GM21360 (cell line): ENCODE results near the gene ZIC2.
"Not testable (repeated sequence)": the region's sequence is repeated elsewhere in the genome, so short reads cannot be mapped to it uniquely, and the experiment has no call there.

Source experiments
- ATAC-seq: cut with Tn5 transposase; IDR thresholded peaks from one replicate; pipeline ENCODE4 v1.9.1; 2021; ENCODE audit warnings: mild to moderate bottlenecking, moderate library complexity; ENCODE audit not compliant: unreplicated experiment

The ZIC2 gene

GRCh38 chr13:99981735-99982035 is at the start of gene ZIC2:
Gene ZIC2 (plus strand): TSS chr13:99981784. CDS start chr13:99982065, 281 bp downstream.
- no peak for ATAC-seq

DNA sequence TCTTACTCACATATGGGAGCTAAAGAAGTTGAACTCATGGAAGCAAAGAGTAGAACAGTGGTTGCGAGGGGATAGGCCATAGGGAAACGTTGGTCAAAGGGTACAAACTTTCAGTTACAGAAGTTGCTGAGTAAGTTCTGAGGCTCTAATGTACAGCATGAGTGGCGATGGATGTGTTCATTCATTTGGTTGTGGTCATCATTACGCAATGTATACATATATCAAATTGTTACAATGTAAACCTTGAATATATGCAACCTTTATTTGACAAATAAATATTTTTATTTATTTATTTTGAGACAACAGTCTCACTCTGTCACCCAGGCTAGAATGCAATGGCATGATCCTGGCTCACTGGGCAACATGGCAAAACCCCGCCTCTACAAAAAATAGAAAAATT is 48.7 kb upstream of the ZIC2 start:
- ATAC-seq: no peak

GRCh38 chr13:99935772-99936171 is 45.8 kb upstream of the ZIC2 start:
- ATAC-seq: no peak

- ATAC-seq: no peak
Observed at GRCh38 chr13:99938635-99939034, 42.9 kb upstream of the ZIC2 start.

DNA sequence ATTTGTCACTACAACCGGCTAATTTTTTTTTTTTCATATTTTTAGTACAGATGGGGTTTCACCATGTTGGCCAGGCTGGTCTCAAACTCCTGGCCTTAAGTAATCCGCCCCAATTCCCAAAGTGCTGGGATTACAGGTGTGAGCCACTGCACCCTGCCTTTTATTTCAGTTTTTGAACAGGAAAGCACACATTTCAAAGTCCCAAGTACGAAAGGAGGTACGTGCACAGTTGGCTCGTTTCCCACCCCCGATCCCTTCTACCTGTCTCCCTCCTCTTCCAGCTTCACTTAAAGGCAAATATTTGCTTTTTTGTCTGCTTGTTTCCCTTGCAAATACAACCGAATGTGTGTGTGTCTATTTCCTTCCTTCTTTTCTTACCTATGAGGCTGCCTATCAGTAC is 40.5 kb upstream of the ZIC2 start:
- no peak for ATAC-seq

GRCh38 chr13:99941911-99942310 is 39.7 kb upstream of the ZIC2 start:
- ATAC-seq: no peak

DNA sequence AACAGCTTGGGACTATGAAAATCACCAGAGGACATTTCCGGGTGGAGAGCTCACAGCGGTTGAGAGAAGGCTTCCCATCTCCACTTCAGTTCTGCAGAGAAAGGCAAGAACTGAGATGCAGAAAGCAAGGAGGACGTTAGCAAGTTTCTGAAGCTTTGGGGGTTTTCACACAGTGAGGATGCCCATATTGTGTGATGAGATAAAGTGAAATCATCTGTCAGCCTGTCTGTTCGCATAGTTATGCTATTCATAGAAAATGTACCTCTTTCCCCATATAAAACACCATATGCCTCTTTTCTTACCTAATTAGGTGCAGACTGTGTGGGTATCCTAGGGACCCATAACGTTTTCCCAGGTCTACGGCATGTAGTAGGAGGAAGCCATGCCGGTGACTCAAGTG is 37.5 kb upstream of the ZIC2 start:
- ATAC-seq: no peak

DNA sequence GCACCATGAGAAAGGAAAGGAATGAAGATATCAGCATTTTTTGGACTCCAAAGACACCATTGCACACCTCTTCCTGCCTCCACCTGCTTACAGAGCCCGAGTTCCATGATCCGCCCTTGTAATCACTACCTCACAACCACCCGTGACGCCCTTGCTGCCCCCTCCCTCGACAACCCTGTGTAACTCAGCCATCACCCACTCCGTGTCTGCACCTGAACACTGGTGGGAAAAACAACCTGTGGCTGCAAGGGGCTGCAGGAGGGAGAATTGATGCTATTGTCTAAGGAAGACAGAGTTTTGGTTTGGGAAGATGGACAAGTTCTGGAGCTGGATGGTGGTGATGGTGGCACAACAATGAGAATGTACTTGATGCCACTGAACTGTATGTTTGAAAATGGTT is 37.0 kb upstream of the ZIC2 start:
- no peak for ATAC-seq

DNA sequence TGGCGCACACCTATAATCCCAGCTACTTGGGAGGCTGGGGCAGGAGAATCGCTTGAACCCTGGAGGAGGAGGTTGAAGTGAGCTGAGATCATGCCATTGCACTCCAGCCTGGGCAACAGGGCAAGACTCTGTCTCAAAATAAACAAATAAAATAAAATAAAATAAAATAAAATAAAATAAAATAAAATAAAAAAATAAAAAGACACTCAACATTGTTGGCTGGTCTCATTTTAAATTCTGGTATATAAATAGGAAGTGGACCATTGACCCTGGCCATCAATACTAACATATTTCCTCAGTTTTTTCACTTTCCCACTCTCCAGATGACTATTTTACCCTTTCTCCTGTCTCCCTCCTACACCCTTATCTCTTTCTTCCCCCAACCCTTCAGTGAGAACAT is 36.1 kb upstream of the ZIC2 start:
- ATAC-seq: not testable (repeated sequence)

- no peak for ATAC-seq
Observed at GRCh38 chr13:99947666-99948065, 33.9 kb upstream of the ZIC2 start.

DNA sequence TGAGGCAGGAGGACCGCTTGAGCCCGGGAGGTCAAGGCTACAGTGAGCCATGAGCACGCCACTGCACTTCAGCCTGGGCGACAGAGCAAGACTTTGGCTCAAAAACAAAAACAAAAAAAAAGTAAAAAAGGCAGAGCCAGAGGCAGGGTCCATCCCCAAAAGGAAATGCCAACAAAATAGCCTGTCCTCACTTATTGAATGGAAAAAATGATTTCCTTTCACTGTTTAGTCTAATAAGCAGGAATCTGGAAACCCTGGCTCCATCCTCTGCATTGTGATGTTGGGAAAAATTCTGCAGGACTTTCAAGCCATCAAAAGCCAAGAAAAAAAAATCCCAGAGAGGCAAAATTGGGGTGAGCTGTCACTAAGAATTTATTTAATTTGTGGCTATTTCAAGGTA is 33.2 kb upstream of the ZIC2 start:
- ATAC-seq: no peak

DNA sequence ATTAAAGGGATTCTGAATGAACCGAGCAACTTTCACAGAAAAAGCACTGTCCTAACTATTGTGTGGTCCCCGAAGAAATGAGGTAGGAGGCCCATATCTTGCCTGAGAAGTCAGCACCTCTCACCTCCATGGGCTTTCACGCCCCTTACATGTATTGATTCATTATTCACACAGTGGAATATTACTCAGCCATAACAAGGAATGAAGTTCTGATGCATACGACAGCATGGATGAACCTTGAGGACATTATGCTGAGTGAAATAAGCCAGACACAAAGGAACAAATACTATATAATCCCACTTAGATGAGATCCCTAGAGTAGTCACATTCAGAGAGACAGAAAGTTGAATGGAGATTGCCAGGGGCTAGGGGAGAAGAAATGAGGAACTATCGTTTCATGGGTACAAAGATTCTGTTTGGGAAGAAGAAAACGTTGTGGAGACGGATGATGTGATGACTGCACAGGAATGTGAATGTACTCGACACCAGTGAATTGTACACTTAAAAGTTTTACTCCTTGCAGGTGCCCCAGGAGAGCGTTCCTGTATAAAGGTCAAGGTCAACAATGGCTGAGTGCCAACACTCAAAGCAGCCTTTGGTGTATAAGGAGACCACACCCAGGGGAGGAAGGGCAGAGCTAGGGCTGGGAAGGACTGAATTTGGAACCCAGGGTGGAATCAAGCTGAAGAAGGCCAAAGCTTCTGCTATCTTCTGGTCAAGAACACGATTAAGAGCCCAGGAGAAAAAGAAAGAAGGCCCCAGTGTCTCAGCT is 32.5 kb upstream of the ZIC2 start:
- no peak for ATAC-seq

GRCh38 chr13:99949679-99950413 is 31.7 kb upstream of the ZIC2 start:
- ATAC-seq: no peak

GRCh38 chr13:99951666-99952065 is 29.9 kb upstream of the ZIC2 start:
- ATAC-seq: not testable (repeated sequence)

DNA sequence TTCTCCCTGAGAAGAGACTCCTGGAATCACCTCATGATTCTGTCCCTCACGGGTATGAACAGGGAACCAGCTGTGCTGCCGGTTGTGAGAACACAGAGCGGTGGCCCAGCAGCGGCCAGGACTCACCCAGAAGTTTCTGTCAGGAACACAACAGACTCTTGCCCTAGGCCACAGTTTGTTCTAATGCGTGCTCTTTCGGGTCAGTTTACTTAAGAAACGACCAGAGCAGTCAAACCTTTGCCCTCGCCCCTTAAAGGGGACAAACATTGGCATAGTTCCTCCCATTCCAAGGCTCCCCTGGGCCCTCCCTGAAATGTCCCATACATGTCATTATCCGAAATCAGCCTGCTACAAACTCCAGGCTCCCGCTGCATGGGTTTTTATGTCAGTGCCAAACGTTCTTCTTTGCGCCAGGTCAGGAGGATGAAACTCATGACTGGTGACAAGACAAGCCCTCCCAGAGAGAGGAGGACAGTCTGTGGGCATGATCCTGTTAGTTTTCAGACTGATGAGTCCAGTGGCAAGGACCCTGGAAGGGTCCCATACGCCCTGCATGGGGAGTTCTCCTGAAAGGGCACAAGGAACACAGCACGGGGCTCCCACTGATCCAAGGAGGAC is 28.3 kb upstream of the ZIC2 start:
- ATAC-seq: no peak

- no peak for ATAC-seq
Observed at GRCh38 chr13:99955107-99955746, 26.4 kb upstream of the ZIC2 start.

GRCh38 chr13:99955747-99956472 is 25.7 kb upstream of the ZIC2 start:
- ATAC-seq: no peak

DNA sequence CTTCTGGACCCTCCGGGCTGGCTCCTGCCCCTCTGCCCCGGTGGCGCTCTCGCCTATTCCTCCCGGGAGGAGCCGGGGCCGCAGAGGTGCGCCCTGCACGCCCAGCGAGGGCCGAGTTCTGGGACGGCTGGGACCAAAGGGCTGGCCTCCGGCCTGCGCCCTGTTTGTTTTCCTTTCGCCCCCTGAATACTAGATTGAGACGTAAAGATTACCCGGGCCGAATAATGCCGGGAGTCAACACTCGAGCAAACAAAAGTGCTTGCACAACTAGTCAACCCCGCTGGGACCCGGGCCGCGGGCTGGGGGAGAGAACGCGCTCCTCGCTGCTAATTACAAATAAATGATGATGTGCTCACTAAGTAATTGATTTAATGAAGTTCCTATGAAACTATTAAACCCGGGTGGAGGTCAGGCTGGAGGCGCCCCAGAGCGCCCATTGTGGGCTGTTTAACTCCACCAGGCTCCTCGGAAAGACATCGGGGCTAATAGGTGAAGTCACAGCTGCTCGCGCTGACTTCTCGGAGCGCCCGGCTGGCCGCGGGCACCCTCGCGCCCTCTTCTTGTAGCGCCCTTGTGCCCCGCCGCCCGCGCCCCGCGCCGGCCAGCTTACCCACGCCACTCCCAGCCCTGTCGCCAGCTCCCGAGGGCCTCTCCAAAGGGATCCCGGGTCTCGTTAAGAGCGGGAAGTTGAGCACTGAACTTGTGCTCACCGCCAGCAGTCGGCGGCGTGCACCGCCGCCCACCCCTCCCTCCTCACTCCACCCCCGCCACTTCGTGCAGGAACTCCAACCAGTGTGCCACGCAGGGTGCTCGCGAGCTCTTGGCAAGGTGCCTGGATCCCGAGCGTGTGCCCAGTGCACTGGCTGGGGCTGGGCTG is 24.9 kb upstream of the ZIC2 start:
- no peak for ATAC-seq

GRCh38 chr13:99958406-99959126 is 23.0 kb upstream of the ZIC2 start:
- no peak for ATAC-seq
